NCI-H774 (cell line): ENCODE results near the gene RINL.
"Not testable (repeated sequence)": the region's sequence is repeated elsewhere in the genome, so short reads cannot be mapped to it uniquely, and the experiment has no call there.

Experiments
- DNase-seq: peaks from one replicate; lab custom pipeline; 2025; lab: John Stamatoyannopoulos, UW

Gene RINL

DNA sequence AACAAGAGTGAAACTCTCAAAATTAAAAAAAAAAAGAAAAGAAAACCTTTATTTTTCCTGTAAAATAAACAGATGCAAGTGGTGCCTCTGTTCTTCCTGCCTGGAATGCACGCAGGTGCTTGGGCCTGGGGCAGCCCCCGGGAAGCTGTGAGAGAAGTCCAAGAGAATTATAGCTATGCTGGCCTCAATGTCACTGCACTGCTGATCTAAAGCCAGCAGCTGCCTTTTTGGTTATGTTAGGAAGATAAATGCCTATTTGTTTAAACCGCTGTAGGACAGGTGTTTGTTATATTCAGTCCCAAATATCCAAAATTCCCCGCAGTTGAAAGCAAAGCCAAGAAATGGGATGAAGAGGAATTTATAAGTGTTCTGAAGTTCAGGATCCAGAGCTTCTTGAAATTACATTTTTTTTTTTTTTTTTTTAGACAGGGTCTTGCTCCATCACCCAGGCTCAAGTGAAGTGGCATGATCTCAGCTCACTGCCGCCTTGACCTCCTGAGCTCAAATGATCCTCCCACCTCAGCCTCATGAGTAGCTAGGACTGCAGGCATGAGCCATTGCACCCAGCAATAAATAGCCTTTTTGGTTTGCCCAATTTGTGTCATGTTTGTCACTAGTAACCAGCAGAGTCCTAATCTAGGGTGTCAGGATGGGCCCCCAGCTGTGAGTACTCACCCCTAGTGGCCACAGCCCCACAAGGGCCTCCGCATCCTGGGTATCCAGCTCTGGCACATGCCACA lies 2.2 kb downstream of the RINL start:
- DNase-seq, result peak; percentile 22

DNA sequence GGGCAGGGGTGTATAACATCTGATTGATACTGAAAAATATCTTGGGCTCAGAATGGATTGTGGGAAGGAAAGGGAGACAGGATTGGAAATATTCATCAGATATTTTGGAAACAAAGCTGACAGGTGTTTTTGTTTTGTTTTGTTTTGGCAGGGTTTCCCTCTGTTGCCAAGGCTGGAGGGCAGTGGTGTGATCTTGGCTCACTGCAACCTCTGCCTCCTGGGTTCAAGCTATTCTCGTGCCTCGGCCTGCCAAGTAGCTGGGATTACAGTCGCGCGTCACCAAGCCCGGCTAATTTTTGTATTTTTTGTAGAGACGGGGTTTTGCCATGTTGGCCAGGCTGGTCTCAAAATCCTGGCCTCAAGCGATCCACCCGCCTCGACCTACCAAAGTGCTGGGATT lies 4.7 kb downstream of the RINL start:
- not testable (repeated sequence) for DNase-seq

DNA sequence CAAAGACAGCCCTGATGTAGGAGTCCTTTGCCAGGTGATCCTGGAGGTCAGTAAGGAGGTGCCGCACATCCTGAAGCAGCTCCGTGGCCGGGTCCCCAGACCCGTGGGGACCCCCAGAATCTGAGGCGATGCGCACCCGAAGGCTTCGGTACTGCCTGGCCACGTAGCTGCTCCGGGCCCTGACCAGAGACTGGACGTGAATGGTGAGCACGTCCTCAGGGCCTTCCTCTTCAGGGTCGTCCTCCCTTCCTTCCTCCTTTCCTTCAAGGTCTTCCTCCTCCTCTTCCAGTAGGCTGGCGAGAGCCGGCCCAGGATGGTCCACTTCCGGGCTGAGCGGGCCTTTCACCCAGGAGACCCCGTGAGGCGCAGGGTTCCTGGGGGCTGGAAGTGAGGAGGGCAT lies 7.5 kb downstream of the RINL start:
- no peak for DNase-seq

- peak; percentile 87 for DNase-seq
Measured at GRCh38 chr19:38869836-38870607, 8.1 kb downstream of the RINL start.

- peak; percentile 15 for DNase-seq
Measured at GRCh38 chr19:38869160-38869835, 8.8 kb downstream of the RINL start.

DNA sequence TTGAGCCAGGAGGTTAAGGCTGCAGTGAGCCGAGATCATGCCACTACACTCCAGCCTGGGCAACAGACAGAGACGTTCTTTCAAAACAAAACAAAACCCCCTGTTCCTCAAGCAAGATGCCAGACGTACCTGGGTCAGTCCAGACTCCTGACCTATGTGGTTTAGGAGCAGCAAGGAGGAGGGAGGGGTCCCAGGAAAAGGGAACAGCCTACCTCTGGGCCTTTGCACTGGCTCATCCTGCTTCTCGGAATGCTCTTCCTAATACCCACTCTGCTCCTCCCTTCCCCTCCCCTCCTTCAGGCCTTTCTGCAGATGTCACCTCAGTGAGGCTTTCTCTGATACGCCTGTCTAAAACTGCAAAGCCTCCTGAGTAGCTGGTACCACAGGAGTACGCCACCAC lies 9.5 kb downstream of the RINL start:
- no peak for DNase-seq

DNA sequence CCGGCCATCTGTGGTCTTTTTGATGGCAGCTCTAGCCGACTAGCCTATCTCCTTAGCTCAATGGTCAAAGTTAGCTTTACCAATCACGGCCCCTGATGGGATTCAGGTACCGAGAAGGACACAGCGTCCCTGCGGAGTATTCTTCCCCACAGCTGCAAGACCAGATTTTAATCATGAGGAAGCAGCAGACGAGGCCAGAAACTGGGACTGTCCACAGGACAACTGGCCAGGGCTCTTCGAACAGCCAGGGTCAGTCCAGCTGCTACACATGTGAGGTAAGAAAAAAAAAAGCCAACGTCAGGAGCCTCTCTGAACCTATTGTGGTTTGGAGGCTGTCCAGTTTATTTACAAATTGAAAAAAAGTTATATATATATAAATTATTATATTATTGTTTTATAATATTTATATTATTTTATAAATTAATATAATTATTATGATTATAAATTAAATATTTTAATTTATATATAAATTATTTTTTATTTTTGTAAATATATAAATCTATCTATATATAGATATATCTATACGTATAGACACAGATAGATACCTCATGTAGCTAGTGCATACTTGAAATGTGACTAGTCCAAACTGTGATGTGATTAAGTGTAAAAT lies 10.8 kb downstream of the RINL start:
- no peak for DNase-seq

DNA sequence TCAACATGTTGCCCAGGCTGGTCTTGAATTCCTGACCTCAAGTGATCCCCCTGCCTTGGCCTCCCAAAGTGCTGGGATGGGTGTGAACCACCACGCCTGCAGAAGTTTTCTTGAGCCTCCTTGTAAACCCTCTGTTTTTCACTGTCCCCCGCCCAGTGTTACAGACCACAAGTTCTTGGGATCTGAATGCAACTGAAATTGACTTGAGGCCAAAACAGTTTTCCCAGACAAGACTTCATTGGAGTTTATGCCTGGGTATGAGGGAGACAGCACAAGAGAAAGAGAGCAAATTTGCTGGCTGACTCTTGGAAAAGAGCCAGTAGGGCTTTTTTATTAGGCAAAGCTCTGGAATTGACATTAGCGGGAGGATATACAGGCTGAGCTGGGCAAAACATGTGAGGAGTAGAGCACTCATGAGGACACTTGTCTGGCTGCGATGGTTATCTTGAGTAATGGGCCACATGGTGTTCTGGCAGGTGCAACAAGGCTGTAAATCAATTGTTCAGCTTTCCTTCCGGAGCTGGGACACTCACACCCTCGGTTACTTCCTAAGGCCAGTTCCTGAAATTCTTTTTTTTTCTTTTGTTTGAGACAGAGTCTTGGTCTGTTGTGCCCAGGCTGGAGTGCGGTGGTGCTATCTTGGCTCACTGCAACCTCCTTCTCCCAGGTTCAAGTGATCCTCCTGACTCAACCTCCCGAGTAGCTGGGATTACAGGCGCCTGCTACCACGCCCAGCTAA lies 15.6 kb downstream of the RINL start:
- peak; percentile 88 for DNase-seq

DNA sequence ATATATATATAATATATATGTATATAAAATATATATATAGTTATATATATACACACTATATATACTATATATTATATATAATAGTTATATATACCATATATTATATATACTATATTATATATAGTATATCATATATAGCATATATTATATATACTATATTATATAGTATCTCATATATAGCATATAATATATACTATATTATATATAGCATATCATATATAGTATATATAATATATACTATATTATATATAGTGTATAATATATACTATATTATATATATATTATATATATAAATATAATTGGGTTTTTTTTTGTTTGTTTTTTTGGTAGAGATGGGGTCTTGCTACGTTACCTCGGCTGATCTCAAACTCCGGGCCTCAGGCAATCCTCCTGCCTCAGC lies 16.7 kb downstream of the RINL start:
- no peak for DNase-seq

DNA sequence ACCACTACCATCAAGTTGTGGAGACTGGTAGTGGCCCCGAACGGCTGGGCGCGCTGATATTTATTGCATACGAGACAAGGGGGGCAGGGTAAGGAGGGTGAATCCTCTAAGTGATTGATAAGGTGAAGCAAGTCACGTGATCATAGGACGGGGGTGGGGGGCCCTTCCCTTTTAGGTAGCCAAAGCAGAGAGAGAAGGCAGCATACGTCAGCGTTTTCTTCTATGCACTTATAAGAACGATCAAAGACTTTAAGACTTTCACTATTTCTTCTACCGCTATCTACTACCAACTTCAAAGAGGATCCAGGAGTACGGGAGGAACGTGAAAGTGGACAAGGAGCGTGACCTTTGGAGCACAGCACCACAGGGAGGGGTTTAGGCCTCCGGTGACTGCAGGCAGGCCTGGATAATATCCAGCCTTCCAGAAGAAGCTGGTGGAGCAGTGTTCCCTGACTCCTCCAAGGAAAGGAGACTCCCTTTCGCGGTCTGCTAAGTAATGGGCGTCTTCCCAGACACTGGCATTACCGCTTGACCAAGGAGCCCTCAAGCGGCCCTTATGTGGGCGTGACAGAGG lies 18.4 kb downstream of the RINL start:
- not testable (repeated sequence) for DNase-seq

DNA sequence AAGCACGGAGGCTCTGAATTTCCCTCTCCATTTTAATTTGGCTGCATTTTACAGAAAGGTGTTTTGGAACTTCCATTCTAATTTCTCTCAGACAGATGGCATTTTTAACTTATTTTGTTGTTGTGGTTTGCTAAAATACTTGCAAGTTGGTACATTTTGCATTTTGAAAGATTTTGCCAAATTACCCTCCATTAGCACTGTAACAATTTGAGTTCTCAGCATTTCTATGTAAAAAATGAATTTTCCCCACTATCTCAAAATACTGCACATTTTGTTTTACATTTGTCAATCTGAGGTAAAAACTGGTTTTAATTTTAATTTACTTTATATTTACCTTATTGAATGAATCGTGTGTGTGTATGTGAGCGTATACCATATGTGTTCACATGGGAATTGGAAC lies 21.3 kb downstream of the RINL start:
- DNase-seq, result no peak

DNA sequence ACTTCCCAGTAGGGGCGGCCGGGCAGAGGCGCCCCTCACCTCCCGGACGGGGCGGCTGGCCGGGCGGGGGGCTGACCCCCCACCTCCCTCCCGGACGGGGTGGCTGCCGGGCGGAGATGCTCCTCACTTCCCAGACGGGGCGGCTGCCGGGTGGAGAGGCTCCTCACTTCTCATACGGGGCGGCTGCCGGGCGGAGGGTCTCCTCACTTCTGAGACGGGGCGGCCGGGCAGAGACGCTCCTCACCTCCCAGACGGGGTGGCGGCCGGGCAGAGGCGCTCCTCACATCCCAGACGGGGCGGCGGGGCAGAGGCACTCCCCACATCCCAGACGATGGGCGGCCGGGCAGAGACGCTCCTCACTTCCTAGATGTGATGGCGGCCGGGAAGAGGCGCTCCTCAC lies 22.3 kb downstream of the RINL start:
- not testable (repeated sequence) for DNase-seq

DNA sequence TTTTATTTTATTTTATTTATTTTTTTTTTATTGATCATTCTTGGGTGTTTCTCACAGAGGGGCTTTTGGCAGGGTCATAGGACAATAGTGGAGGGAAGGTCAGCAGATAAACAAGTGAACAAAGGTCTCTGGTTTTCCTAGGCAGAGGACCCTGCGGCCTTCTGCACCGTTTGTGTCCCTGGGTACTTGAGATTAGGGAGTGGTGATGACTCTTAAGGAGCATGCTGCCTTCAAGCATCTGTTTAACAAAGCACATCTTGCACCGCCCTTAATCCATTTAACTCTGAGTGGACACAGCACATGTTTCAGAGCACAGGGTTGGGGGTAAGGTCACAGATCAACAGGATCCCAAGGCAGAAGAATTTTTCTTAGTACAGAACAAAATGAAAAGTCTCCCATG lies 23.1 kb downstream of the RINL start:
- not testable (repeated sequence) for DNase-seq

GRCh38 chr19:38853214-38853613 lies 24.9 kb downstream of the RINL start:
- no peak for DNase-seq

GRCh38 chr19:38852231-38853044 lies 25.6 kb downstream of the RINL start:
- no peak for DNase-seq

- DNase-seq, result peak; percentile 94
Measured at GRCh38 chr19:38851622-38852230, 26.3 kb downstream of the RINL start.

DNA sequence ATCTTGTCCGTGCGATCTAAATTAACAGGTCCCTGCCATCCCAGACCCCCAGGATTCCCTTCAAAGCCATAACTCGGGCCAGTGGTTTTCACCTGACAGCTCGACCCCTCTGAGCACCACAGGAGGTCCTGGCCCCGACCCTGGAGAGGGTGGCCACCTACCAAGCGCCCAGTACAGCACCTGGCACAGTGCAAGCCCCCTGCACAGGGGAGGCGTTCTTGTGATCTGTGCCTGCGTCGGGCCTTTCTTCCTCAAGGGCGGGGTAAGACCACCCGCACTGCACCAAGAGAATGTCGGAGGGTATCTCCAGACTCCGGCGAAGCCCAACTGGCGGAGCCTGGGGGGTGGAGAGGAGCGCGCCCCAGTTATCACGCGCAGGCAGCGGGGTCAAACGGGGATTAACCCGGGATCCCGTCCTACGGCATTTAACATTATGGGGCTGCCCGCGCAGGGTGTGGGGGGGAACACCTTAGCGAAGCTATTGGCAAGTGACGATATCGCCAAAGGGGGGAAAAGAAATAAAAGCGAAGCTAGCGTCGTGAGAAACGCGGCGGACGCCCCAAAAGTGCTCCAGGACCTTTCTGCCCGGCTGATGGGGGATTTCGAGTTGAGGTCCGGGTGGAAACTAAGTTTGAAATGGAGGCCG lies 27.0 kb downstream of the RINL start:
- no peak for DNase-seq

- DNase-seq, result no peak
Measured at GRCh38 chr19:38850436-38850975, 27.6 kb downstream of the RINL start.

- peak; percentile 100 for DNase-seq
Measured at GRCh38 chr19:38849860-38850435, 28.1 kb downstream of the RINL start, which contains the start of gene HNRNPL. HNRNPL (minus strand) TSS chr19:38849986; CDS start chr19:38849966, 20 bp downstream.
